Uterus (tissue), 2 donors: ENCODE data around the gene WWOX.

Source experiments
- CTCF ChIP-seq, 4 experiments: fragments of 200-600 bp in 2 of 4; fragments of 450-650 bp in 2 of 4; sonication (generic) in 2 of 4; IDR thresholded peaks; one replicate each; pipeline ENCODE4 v1.5.1; 2016 to 2019; ENCODE audit warnings: antibody characterized with exemption in 4 of 4, mild to moderate bottlenecking in 2 of 4, moderate library complexity in 1 of 4
- POLR2A ChIP-seq, 2 donors: fragments of 450-650 bp; IDR thresholded peaks; one replicate each; pipeline ENCODE4 v1.6.1; 2016; ENCODE audit warnings: antibody characterized with exemption in 2 of 2, mild to moderate bottlenecking in 1 of 2, moderate library complexity in 1 of 2

- no peak for TF ChIP-seq CTCF (IDR thresholded peaks at IDR 0.05)
- no peak for TF ChIP-seq POLR2A (IDR thresholded peaks at IDR 0.05)
Observed at GRCh38 chr16:78516006-78516736, 416.7 kb downstream of the WWOX start.
